Psoas muscle (tissue), 8 donors: ENCODE measurements around the gene PITPNM3. TPM values are rescaled to one million over a fixed set of nuclear protein-coding genes. Genes with fewer than 3 reads are reported as not detected.

Experiments used
- ATAC-seq, 4 donors: fragments of 200-7000 bp; cut with Tn5 transposase; one replicate each; pipeline ENCODE4 v1.9.1; 2020; ENCODE audit warnings: moderate library complexity in 3 of 4, mild to moderate bottlenecking in 2 of 4
- DNase-seq, 2 donors: peaks; one replicate each; pipeline ENCODE4 v3.0.0-alpha.2; 2020
- H3K27ac ChIP-seq: fragments of 200-600 bp; one replicate; pipeline ENCODE4 v1.8.0; 2022
- H3K27me3 ChIP-seq, 3 donors: fragments of 200-600 bp in 1 of 3; one replicate each; pipeline versions ENCODE4 v1.6.1 to v1.8.0; 2013 to 2022; ENCODE audit warnings: low read length in 2 of 3, mild to moderate bottlenecking in 2 of 3, moderate library complexity in 1 of 3; ENCODE audit not compliant: insufficient read depth in 3 of 3
- H3K36me3 ChIP-seq, 2 donors: fragments of 200-600 bp in 1 of 2; one replicate each; pipeline versions ENCODE4 v1.6.1 to v1.8.0; 2013 to 2022; ENCODE audit warnings: low read depth in 1 of 2, mild to moderate bottlenecking in 1 of 2, moderate library complexity in 1 of 2; ENCODE audit not compliant: insufficient read depth in 1 of 2
- H3K4me1 ChIP-seq: fragments of 200-600 bp; one replicate; pipeline ENCODE4 v1.8.0; 2022
- H3K4me3 ChIP-seq: fragments of 200-600 bp; one replicate; pipeline ENCODE4 v1.8.0; 2022; ENCODE audit warnings: mild to moderate bottlenecking
- H3K9me3 ChIP-seq: fragments of 200-600 bp; one replicate; pipeline ENCODE4 v1.8.0; 2022
- CTCF ChIP-seq: fragments of 200-600 bp; IDR thresholded peaks from one replicate; pipeline ENCODE4 v1.8.0; 2022; ENCODE audit warnings: antibody characterized with exemption
- WGBS, 3 donors: extraction: QIAGEN DNeasy Blood & Tissue Kit; methylation state at CpG; one replicate each; pipeline versions ENCODE4 v1.1.6 to v1.1.7; 2013; 5-methylcytosine and 5-hydroxymethylcytosine counted together
- intact Hi-C, 2 donors: fragments of 100-400 bp; cut with DNase I; formaldehyde crosslinking; loops; one replicate each; pipeline versions ENCODE4 v1.11.0 to v1.14.2; 2022
- polyA plus RNA-seq, 3 donors: library from polyadenylated mRNA; stranded (reverse); fragments of 200-250 nt; gene quantifications; one replicate each; pipeline ENCODE4 v1.2.3, GENCODE V29; 2013
- total RNA-seq, 4 donors: library from RNA; stranded (reverse); fragmentation: NEBNext Ultra II Directional in 2 of 4; extraction: Animal tissue kit (Norgen Biotek cat#: 25700) in 2 of 4; gene quantifications; one replicate each; pipeline versions ENCODE4 v1.2.1 to v1.2.4, GENCODE V29; 2021 to 2023
- donor health status: healthy with polysubstance abuse.
- donor health status: DM: no; HTN: no; CAD: no; lungs with moderate emphysema.
- donor health status: Bipolar disorder and iron deficiency.
- donor health status: healthy.
- donor health status: DM: yes; HTN: yes; CAD: no.
- donor health status: DM: no; HTN: no; CAD: no.
- donor health status: DM: no; HTN: no; CAD: no.
- donor health status: DM: yes; HTN: yes; CAD: no.

Gene PITPNM3
- total and polyA plus RNA-seq, 7 donors, result 0.08 to 0.65 (median 0.32) TPM

DNA sequence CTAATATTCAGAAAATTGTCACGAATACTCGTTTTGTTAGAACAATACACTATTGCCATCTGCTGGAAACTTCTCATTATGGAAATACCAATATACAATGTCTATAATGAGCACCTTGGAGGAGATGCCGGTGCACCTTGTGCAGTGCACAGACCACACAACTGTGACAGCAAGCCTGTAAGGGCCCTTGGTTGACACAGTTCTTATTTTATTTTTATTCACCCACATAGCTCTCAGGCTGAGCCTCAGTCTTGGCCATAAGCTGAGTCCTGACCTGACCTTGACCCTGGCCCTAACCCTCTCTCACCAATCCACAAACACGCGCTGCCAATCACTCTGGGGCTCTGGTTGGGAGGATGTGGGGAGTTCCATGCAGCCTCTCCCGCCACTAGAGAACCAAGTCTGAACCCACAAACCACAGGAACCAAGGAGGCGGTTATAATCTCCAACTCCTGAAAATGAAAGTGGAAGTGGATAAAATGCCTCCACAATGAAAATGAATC is 129.0 kb downstream of the PITPNM3 start:
- Histone ChIP-seq H3K4me1 (no peaks in the 10 kb centered on the region), H3K27me3 (no peaks in the 10 kb centered on the region), H3K36me3 (no peaks in the 10 kb centered on the region), H3K9me3 (peaks cover 9% of the 10 kb centered on the region), H3K4me3 (no peak overlapping the region), H3K27ac (no peak overlapping the region)
- intact Hi-C loops, result no loop called here
- no peak for TF ChIP-seq CTCF
- 64 to 69% (median 69%) methylated on average over 7 of the region's 7 CpGs for WGBS, 3 donors
- DNase-seq (no peak), ATAC-seq (no peak)

DNA sequence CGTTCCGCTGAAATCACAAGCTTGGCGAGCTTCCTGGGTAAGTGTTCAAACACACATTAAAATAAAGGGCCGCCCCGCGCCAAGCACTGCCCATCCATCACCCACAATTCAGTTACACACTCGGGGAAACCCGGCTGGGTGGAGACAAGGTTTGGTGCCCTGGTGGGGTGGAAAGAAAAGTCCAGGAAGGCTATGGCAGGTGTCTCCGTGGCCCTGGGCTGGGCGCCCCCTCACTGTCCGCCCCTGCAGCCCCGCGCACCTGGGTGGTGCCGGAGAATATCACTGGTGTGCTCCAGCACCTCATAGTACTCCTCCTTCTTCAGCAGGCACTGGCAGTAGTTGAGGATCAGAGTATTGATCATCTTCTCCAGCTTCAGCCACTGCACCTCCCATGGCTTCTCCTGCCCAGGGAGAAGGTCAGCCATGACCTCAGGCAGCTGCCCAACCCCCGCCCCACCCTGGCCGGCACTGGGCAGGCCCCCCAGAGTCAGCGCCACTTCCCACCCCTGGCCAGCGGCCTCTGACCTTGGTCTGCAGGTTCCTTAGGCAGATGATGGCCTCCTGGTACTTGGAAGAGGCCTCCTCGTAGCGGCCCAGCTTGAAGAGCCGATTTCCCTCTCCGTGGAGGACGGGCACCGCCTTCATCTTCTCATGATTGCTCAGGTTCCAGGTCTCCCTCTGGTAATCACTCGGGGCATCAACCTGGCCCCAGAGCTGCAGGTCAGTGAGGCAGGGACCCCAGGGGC is 129.8 kb downstream of the PITPNM3 start:
- TF ChIP-seq CTCF, result no peak
- intact Hi-C loops, result no loop called here
- Histone ChIP-seq H3K27ac (no peak overlapping the region), H3K9me3 (peaks cover 8% of the 10 kb centered on the region), H3K4me1 (no peaks in the 10 kb centered on the region), H3K4me3 (no peak overlapping the region), H3K36me3 (no peaks in the 10 kb centered on the region), H3K27me3 (no peaks in the 10 kb centered on the region)
- DNase-seq (no peak), ATAC-seq (no peak)
- 91% methylated on average over 25 of the region's 25 CpGs for WGBS, 3 donors

GRCh38 chr17:6425407-6425806 is 130.9 kb downstream of the PITPNM3 start:
- Histone ChIP-seq H3K27ac (no peak overlapping the region), H3K4me3 (no peak overlapping the region), H3K27me3 (no peaks in the 10 kb centered on the region), H3K9me3 (no peaks in the 10 kb centered on the region), H3K4me1 (no peaks in the 10 kb centered on the region), H3K36me3 (no peaks in the 10 kb centered on the region)
- WGBS, 3 donors, result 87 to 95% (median 89%) methylated on average over 18 of the region's 18 CpGs
- no peak for ATAC-seq
- DNase-seq, result no peak
- intact Hi-C loops, result no loop called here
- TF ChIP-seq CTCF, result no peak

- WGBS, 3 donors, result 66 to 79% (median 70%) methylated on average over 14 of the region's 14 CpGs
- no peak for TF ChIP-seq CTCF
- H3K9me3 ChIP-seq, result no peaks in the 10 kb centered on the region
- peaks cover 0 to 8% (median 0%) of the 10 kb centered on the region in 3 donors for H3K27me3 ChIP-seq
- H3K4me1 ChIP-seq, result no peaks in the 10 kb centered on the region
- H3K4me3 ChIP-seq, result no peak overlapping the region
- H3K27ac ChIP-seq, result no peak overlapping the region
- no peaks in the 10 kb centered on the region for H3K36me3 ChIP-seq
- DNase-seq, result no peak
- ATAC-seq, result no peak
- intact Hi-C loops, result loop anchor here (2.0 to 5.0 kb wide), 2 partner anchors 717 to 837 kb away; no protein-coding TSS in a partner anchor
Measured at GRCh38 chr17:6423931-6424330, 132.4 kb downstream of the PITPNM3 start.
